ENCODE results near the gene P4HA1.
"Not testable (repeated sequence)": the region's sequence is repeated elsewhere in the genome, so short reads cannot be mapped to it uniquely, and the experiment has no call there.

Gene P4HA1

DNA sequence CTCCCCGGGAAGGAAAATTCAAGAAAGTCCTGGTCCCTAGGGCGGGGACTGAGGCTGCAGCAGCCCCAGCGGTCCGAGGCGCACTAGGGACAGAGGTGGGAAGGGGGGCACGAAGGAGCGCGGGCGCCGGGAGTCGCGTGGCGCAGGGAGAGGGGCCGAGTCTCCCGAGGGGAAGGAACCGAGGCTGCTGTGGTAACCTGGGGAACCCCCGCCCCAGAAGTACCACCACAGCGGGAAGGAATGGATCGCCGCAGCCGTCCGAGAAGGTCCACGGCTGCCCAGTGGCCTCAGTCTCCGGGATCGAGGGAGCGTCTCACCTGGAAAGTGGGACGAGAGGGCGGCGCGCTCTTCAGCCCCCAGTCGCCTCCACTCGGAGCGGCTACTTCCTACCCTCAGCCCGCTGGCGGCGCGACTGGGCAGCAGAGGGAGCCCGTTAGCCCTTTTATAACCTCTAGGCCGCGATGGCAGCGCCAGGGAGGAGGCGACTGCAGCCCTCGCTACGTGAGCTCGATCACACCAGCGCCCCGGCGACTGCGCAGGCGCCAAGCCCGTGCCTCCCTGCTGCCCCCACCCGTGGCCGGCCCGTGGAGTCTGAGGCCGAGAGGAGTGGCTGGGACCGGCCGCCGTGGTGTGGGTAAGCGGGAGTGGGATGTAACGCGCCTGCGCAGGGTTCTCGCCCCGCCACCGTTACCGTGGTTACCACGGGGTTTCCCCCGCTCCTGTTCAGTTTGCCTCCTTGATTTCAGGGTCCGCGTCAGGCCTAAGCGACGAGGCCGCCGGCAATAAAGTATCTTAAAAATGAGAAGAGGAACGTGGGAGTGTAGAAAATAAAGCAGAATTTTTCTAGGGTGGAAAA lies at the start of gene P4HA1:
P4HA1 (minus strand) TSS at position 418 of the 856 bp plus-strand sequence. CDS start 21,983 bp downstream, outside the sequence.
- DNase-seq, result peak; percentile 97 to 98
- no peak for TF ChIP-seq GATA1 (IDR thresholded peaks at IDR 0.05; ENCODE audit: low read depth, low read length)
- TF ChIP-seq POLR2A (IDR thresholded peaks at IDR 0.05; ENCODE audit: low read length), result peak; percentile 94

- TF ChIP-seq GATA1 (IDR thresholded peaks at IDR 0.05; ENCODE audit: low read depth, low read length), result no peak
- TF ChIP-seq POLR2A (IDR thresholded peaks at IDR 0.05; ENCODE audit: low read length), result no peak
- DNase-seq, result no peak
Observed at GRCh38 chr10:73141603-73142002, 44.9 kb upstream of the P4HA1 start.

DNA sequence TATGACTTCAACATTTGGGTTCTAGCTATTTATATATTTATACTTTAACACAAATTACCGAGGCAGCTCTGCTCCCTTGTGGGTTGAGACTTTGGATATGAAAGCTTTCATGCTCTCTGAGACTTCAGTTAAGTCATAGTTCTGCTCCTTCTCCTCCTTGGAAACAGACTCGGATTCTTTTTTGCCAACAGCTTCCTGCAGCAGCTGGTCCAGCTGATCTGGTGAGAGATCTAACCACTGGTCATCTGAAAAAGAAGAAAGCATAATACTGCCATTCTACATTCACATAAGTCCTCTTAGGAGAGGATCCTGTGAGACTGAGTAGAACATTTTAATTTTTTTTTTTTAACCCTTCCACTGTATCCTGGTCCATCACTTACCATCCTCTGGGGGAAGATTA lies 42.6 kb upstream of the P4HA1 start:
- no peak for DNase-seq
- TF ChIP-seq POLR2A (IDR thresholded peaks at IDR 0.05; ENCODE audit: low read length) (no peak), GATA1 (IDR thresholded peaks at IDR 0.05; ENCODE audit: low read depth, low read length) (no peak)

DNA sequence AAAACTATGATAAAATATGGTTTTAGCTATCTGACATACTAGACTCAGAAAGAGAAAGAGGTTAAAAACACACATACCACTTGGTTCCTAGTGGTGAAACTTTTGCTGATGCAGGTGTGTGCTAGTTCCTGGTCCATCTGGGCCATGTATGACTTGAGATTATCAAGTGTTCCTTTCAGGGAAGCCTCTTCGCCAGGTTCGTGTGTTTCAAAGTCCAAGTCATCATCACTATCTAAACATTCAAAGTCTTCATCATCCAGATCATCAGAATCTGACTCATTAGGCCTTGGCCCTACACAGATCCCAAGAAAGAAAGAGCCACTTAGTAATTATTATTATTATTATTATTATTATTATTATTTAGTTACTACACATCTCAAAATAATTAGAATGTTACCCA lies 40.0 kb upstream of the P4HA1 start:
- peak in 1 of 2 experiments; percentile 5 for DNase-seq
- TF ChIP-seq POLR2A (IDR thresholded peaks at IDR 0.05; ENCODE audit: low read length), result no peak
- TF ChIP-seq GATA1 (IDR thresholded peaks at IDR 0.05; ENCODE audit: low read depth, low read length), result no peak

GRCh38 chr10:73134727-73135126 lies 38.1 kb upstream of the P4HA1 start:
- TF ChIP-seq POLR2A (IDR thresholded peaks at IDR 0.05; ENCODE audit: low read length) (no peak), GATA1 (IDR thresholded peaks at IDR 0.05; ENCODE audit: low read depth, low read length) (no peak)
- no peak for DNase-seq

GRCh38 chr10:73131913-73132686 lies 35.4 kb upstream of the P4HA1 start:
- TF ChIP-seq POLR2A (IDR thresholded peaks at IDR 0.05; ENCODE audit: low read length) (no peak), GATA1 (IDR thresholded peaks at IDR 0.05; ENCODE audit: low read depth, low read length) (no peak)

GRCh38 chr10:73131301-73131700 lies 34.6 kb upstream of the P4HA1 start:
- no peak for DNase-seq
- TF ChIP-seq GATA1 (IDR thresholded peaks at IDR 0.05; ENCODE audit: low read depth, low read length), result no peak

More at GRCh38 chr10:73131913-73132686, 35.4 kb upstream of the P4HA1 start:
- no peak for DNase-seq

GRCh38 chr10:73126343-73126742 lies 29.7 kb upstream of the P4HA1 start:
- DNase-seq, result no peak
- TF ChIP-seq GATA1 (IDR thresholded peaks at IDR 0.05; ENCODE audit: low read depth, low read length) (no peak), POLR2A (IDR thresholded peaks at IDR 0.05; ENCODE audit: low read length) (no peak)

GRCh38 chr10:73119952-73120351 lies 23.3 kb upstream of the P4HA1 start:
- DNase-seq, result no peak
- TF ChIP-seq GATA1 (IDR thresholded peaks at IDR 0.05; ENCODE audit: low read depth, low read length), result no peak
- no peak for TF ChIP-seq POLR2A (IDR thresholded peaks at IDR 0.05; ENCODE audit: low read length)

DNA sequence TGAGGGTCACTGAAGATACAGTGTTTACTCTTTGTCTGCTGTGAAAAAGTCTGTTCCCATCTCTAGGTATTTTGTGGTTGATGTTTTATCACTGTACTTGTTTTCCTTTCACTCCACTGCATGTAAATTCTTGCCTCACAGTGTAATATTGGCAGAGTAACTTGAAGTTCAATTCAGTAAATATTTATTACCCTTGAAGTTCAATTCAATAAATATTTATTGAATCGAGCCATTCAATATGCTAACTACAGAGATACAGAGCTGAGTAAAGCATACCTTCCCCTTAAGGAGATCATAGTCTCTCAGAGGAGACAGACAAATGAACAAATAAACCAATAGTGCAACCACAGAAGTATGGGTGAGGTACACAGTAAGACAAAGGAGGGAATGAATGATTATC lies 22.8 kb upstream of the P4HA1 start:
- TF ChIP-seq POLR2A (IDR thresholded peaks at IDR 0.05; ENCODE audit: low read length), result no peak
- no peak for TF ChIP-seq GATA1 (IDR thresholded peaks at IDR 0.05; ENCODE audit: low read depth, low read length)

GRCh38 chr10:73117976-73118743 lies 21.5 kb upstream of the P4HA1 start:
- no peak for TF ChIP-seq POLR2A (IDR thresholded peaks at IDR 0.05; ENCODE audit: low read length)
- DNase-seq, result no peak

More for the DNA sequence above, 22.8 kb upstream of the P4HA1 start:
- no peak for DNase-seq

- DNase-seq, result no peak
- no peak for TF ChIP-seq POLR2A (IDR thresholded peaks at IDR 0.05; ENCODE audit: low read length)
- TF ChIP-seq GATA1 (IDR thresholded peaks at IDR 0.05; ENCODE audit: low read depth, low read length), result no peak
Observed at GRCh38 chr10:73116017-73116416, 19.4 kb upstream of the P4HA1 start.

- no peak for DNase-seq
- no peak for TF ChIP-seq POLR2A (IDR thresholded peaks at IDR 0.05; ENCODE audit: low read length)
Observed at GRCh38 chr10:73113551-73113950, 16.9 kb upstream of the P4HA1 start.

DNA sequence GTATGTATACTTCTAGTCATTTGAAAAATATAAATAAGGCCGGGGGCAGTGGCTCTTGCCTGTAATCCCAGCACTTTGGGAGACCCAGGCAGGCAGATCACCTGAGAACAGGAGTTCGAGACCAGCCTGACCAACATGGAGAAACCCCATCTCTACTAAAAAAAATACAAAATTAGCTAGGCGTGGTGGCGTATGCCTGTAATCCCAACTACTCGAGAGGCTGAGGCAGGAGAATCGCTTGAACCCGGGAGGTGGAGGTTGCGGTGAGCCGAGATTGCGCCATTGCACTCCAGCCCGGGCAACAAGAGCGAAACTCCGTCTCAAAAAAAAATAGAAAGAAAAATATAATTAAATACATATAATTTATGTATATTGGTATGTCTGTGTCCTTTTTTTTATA lies 15.4 kb upstream of the P4HA1 start:
- not testable (repeated sequence) for DNase-seq
